GM20000 (cell line): ENCODE measurements around the gene DAPK3.
"Not testable (repeated sequence)": the region's sequence is repeated elsewhere in the genome, so short reads cannot be mapped to it uniquely, and the experiment has no call there.

ENCODE experiments used
- DNase-seq: peaks from one replicate; pipeline ENCODE4 v3.0.0; 2012; ENCODE audit warnings: low spot score
- CTCF ChIP-seq: IDR thresholded peaks from 2 replicates; pipeline ENCODE4 v1.5.1; 2012; ENCODE audit warnings: mild to moderate bottlenecking, control low read depth; ENCODE audit errors: extremely low read depth, missing control alignments

The DAPK3 gene

GRCh38 chr19:3961007-3961406, 9.9 kb downstream of the DAPK3 start:
- DNase-seq = no peak

GRCh38 chr19:3959766-3960131, 11.2 kb downstream of the DAPK3 start:
- DNase-seq = no peak
- no peak for TF ChIP-seq CTCF

More at GRCh38 chr19:3961007-3961406, 9.9 kb downstream of the DAPK3 start:
- no peak for TF ChIP-seq CTCF

- TF ChIP-seq CTCF = no peak
- DNase-seq = no peak
These were observed 11.8 kb downstream of the DAPK3 start for GRCh38 chr19:3958836-3959765.

GRCh38 chr19:3955688-3956087, 15.2 kb downstream of the DAPK3 start:
- no peak for DNase-seq
- TF ChIP-seq CTCF = no peak

- not testable (repeated sequence) for DNase-seq
These were observed 15.6 kb downstream of the DAPK3 start for GRCh38 chr19:3955276-3955675.

GRCh38 chr19:3954107-3954506, 16.8 kb downstream of the DAPK3 start:
- no peak for TF ChIP-seq CTCF
- no peak for DNase-seq

- not testable (repeated sequence) for DNase-seq
These were observed 18.1 kb downstream of the DAPK3 start for GRCh38 chr19:3952755-3953276.

GRCh38 chr19:3950871-3951861, 19.7 kb downstream of the DAPK3 start:
- peak; percentile 60 for DNase-seq
- no peak for TF ChIP-seq CTCF
